Epithelial cell of proximal tubule (primary cell): ENCODE results near the gene MACROH2A2. TPM values are rescaled to one million over a fixed set of nuclear protein-coding genes. Genes with fewer than 3 reads are reported as not detected.

Experiments
- DNase-seq: peaks from one replicate; pipeline ENCODE4 v3.0.0-alpha.2; 2011; ENCODE audit warnings: low read depth
- H3K4me3 ChIP-seq: 2 replicates; pipeline ENCODE4 v1.5.1; 2011; ENCODE audit warnings: low read depth, mild to moderate bottlenecking, low read length
- CTCF ChIP-seq: conservative IDR thresholded peaks from 2 replicates; pipeline ENCODE4 v1.5.1; 2012; ENCODE audit warnings: low read depth, mild to moderate bottlenecking, low read length
- total RNA-seq: library from RNA; depleted of rRNA; stranded (reverse); fragments of >200 nt; gene quantifications from 2 replicates; pipeline ENCODE4 v1.2.3, GENCODE V29; 2015

Gene MACROH2A2
- total RNA-seq, result 53.2 and 62.8 TPM in 2 replicates

GRCh38 chr10:70052462-70053217 lies at the start of gene MACROH2A2:
MACROH2A2 (plus strand) TSS chr10:70052846; CDS start chr10:70075659, 22,813 bp downstream.
- DNase-seq, result no peak
- H3K4me3 ChIP-seq, result peak within 1 kb of the TSS; percentile 81
- peak; percentile 45 for TF ChIP-seq CTCF

- DNase-seq, result no peak
These were observed 45.4 kb upstream of the MACROH2A2 start for GRCh38 chr10:70007116-70007820.

GRCh38 chr10:70031215-70031614 lies 21.4 kb upstream of the MACROH2A2 start:
- no peak for TF ChIP-seq CTCF
- no peak for DNase-seq
- no peak overlapping the region for H3K4me3 ChIP-seq

More at GRCh38 chr10:70007116-70007820, 45.4 kb upstream of the MACROH2A2 start:
- TF ChIP-seq CTCF, result no peak
- H3K4me3 ChIP-seq, result no peak overlapping the region

GRCh38 chr10:70032667-70033289 lies 19.9 kb upstream of the MACROH2A2 start:
- TF ChIP-seq CTCF, result no peak
- no peak for DNase-seq
- no peak overlapping the region for H3K4me3 ChIP-seq

- no peak for TF ChIP-seq CTCF
- no peak overlapping the region for H3K4me3 ChIP-seq
- no peak for DNase-seq
These were observed 18.4 kb upstream of the MACROH2A2 start for GRCh38 chr10:70034232-70034631.

- no peak for DNase-seq
- no peak overlapping the region for H3K4me3 ChIP-seq
- TF ChIP-seq CTCF, result no peak
These were observed 17.1 kb upstream of the MACROH2A2 start for GRCh38 chr10:70035531-70035930.
